K562 (cell line): ENCODE results near the gene COL6A1. TPM values are rescaled to one million over a fixed set of nuclear protein-coding genes. Genes with fewer than 3 reads are reported as not detected.
A peak's percentile ranks its signal among the peaks of the same experiment; 100 is the strongest.

Experiments used
- ATAC-seq: fragments of 200-7000 bp; cut with Tn5 transposase; 3 replicates; pipeline ENCODE4 v1.9.1; 2020; ENCODE audit warnings: moderate library complexity
- BruUV-seq: library from RNA; stranded (reverse); fragments of 400-500 nt; replicated peaks from 2 replicates; lab custom pipeline; 2021; lab: Mats Ljungman, UMichigan
- CTCF ChIA-PET: fragments of 300-600 bp; formaldehyde crosslinking; extraction: SDS; loops from one replicate; lab custom pipeline; 2021; ENCODE audit warnings: low intra/inter-chr PET ratio; lab: Yijun Ruan, JAX
- POLR2A ChIA-PET: fragments of 300-600, 350-650 bp; sonication (Branson Sonifier 250); formaldehyde crosslinking; extraction: SDS; loops from one replicate; lab custom pipeline; 2021; ENCODE audit warnings: antibody characterized with exemption, inconsistent platforms; lab: Yijun Ruan, JAX
- DNase-seq, 4 experiments: peaks; one replicate each; pipeline versions ENCODE4 v3.0.0 to v3.0.0-alpha.2; 2011 to 2018; ENCODE audit warnings: low spot score in 3 of 4, mixed read lengths in 3 of 4; ENCODE audit errors: extremely low read depth in 1 of 4
- FAIRE-seq: peaks from 2 replicates; lab custom pipeline; 2011; peaks lifted over from hg19 to GRCh38; lab: Jason Lieb, UNC
- H2AFZ ChIP-seq: 2 replicates; pipeline ENCODE4 v1.6.0; 2011; ENCODE audit warnings: low read depth, low read length, control low read depth, inconsistent platforms
- H3K27ac ChIP-seq: fragments of 200-600 bp; 3 replicates; pipeline ENCODE4 v1.8.0; 2011; ENCODE audit warnings: low read depth, mild to moderate bottlenecking, control low read depth, inconsistent platforms, low read length, moderate library complexity, mixed read lengths; ENCODE audit errors: extremely low read depth
- H3K27me3 ChIP-seq, 2 experiments: fragments of 300-600 bp in 1 of 2; 2 replicates in 1 of 2; 3 replicates in 1 of 2; pipeline versions ENCODE4 v1.6.0 to v1.8.0; 2011; ENCODE audit warnings: inconsistent platforms in 2 of 2, low read length in 2 of 2, mild to moderate bottlenecking in 1 of 2, mixed read lengths in 1 of 2, moderate library complexity in 1 of 2; ENCODE audit not compliant: control insufficient read depth in 2 of 2, insufficient read depth in 2 of 2
- H3K36me3 ChIP-seq: fragments of 300-600 bp; 3 replicates; pipeline ENCODE4 v1.8.0; 2011; ENCODE audit warnings: mild to moderate bottlenecking, low read length, inconsistent platforms; ENCODE audit not compliant: control insufficient read depth, insufficient read depth
- H3K4me1 ChIP-seq, 2 experiments: fragments of 200-600 bp in 1 of 2; replicated peaks in 1 of 2; 2 replicates in 1 of 2; 3 replicates in 1 of 2; pipeline versions ENCODE4 v1.5.1 to v1.8.0; 2011; ENCODE audit warnings: inconsistent platforms in 2 of 2, low read length in 2 of 2, mild to moderate bottlenecking in 1 of 2, mixed read lengths in 1 of 2, moderate library complexity in 1 of 2; ENCODE audit not compliant: control insufficient read depth in 2 of 2, insufficient read depth in 2 of 2
- H3K4me2 ChIP-seq: 2 replicates; pipeline ENCODE4 v1.6.1; 2011; ENCODE audit warnings: low read length, control low read depth, inconsistent platforms, mixed read lengths; ENCODE audit not compliant: insufficient read depth
- H3K4me3 ChIP-seq: fragments of 200-600 bp; sonication (generic), shearing (Covaris generic); 2 replicates; pipeline ENCODE4 v1.5.1; 2016; ENCODE audit warnings: control low read depth, inconsistent platforms
- H3K79me2 ChIP-seq: fragments of 200-600 bp; 3 replicates; pipeline ENCODE4 v1.8.0; 2011; ENCODE audit warnings: low read length, inconsistent platforms; ENCODE audit not compliant: control insufficient read depth, insufficient read depth
- H3K9ac ChIP-seq, 2 experiments: 2 replicates each; pipeline versions ENCODE4 v1.6.0 to v1.6.1; 2011; ENCODE audit warnings: low read depth in 2 of 2, low read length in 2 of 2, control low read depth in 1 of 2, inconsistent platforms in 1 of 2, mild to moderate bottlenecking in 1 of 2, mixed read lengths in 1 of 2; ENCODE audit not compliant: insufficient read depth in 1 of 2
- H3K9me1 ChIP-seq: one replicate; pipeline ENCODE4 v1.6.0; 2011; ENCODE audit warnings: inconsistent platforms, mild to moderate bottlenecking, low read length, moderate library complexity; ENCODE audit not compliant: control insufficient read depth, insufficient read depth
- H3K9me3 ChIP-seq: replicated peaks from 2 replicates; pipeline ENCODE4 v1.5.1; 2011; ENCODE audit warnings: low read depth, low read length, inconsistent platforms; ENCODE audit not compliant: control insufficient read depth, insufficient read depth
- H4K20me1 ChIP-seq: replicated peaks from 2 replicates; pipeline ENCODE4 v1.6.1; 2011; ENCODE audit warnings: low read length, inconsistent platforms, mixed read lengths; ENCODE audit not compliant: control insufficient read depth, insufficient read depth
- ARHGAP35 ChIP-seq: fragments of 450-650 bp; IDR thresholded peaks from 2 replicates; pipeline ENCODE4 v1.6.1; 2018; ENCODE audit not compliant: partially characterized antibody
- ARID3A ChIP-seq: IDR thresholded peaks from 2 replicates; pipeline ENCODE4 v1.6.1; 2012; ENCODE audit warnings: low read depth, low read length, improper control_type of control experiment, borderline replicate concordance
- FOXP4 ChIP-seq: sonication (generic); formaldehyde crosslinking; IDR thresholded peaks from 2 replicates; pipeline ENCODE4 v1.8.0; 2022; ENCODE audit warnings: mild to moderate bottlenecking, missing genetic modification reagents, borderline replicate concordance
- NCOA2 ChIP-seq, 2 experiments: fragments of 450-650 bp; IDR thresholded peaks; 2 replicates each; pipeline ENCODE4 v1.6.1; 2018; ENCODE audit warnings: mild to moderate bottlenecking in 2 of 2, moderate library complexity in 1 of 2; ENCODE audit not compliant: partially characterized antibody in 2 of 2
- NCOA4 ChIP-seq: fragments of 450-650 bp; IDR thresholded peaks from 2 replicates; pipeline ENCODE4 v1.6.1; 2018; ENCODE audit warnings: mild to moderate bottlenecking; ENCODE audit not compliant: partially characterized antibody
- NR2F6 ChIP-seq: fragments of 450-650 bp; formaldehyde crosslinking; IDR thresholded peaks from 2 replicates; pipeline ENCODE4 v1.4.0; 2020; ENCODE audit warnings: mild to moderate bottlenecking
- PHF21A ChIP-seq: fragments of 450-650 bp; IDR thresholded peaks from 2 replicates; pipeline ENCODE4 v1.6.1; 2017; ENCODE audit warnings: low read depth, borderline replicate concordance
- SP1 ChIP-seq: sonication (generic); formaldehyde crosslinking; IDR thresholded peaks from 2 replicates; pipeline ENCODE4 v1.8.1; 2022; ENCODE audit warnings: mild to moderate bottlenecking, missing genetic modification reagents
- SRSF1 ChIP-seq: fragments of 200-400 bp; formaldehyde crosslinking; IDR thresholded peaks from 2 replicates; pipeline ENCODE4 v1.6.1; 2017; ENCODE audit warnings: mild to moderate bottlenecking, low read depth, low read length, moderate library complexity
- THAP7 ChIP-seq: fragments of 250-450 bp; sonication (Bioruptor Pico); IDR thresholded peaks from 2 replicates; pipeline ENCODE4 v1.5.0; 2021
- ZBTB12 ChIP-seq: fragments of 250-450 bp; sonication (Bioruptor Pico); IDR thresholded peaks from 2 replicates; pipeline ENCODE4 v1.4.0; 2020
- ZNF740 ChIP-seq, 3 experiments: fragments of 200-800 bp in 1 of 3; sonication (Bioruptor generic) in 1 of 3; sonication (generic) in 1 of 3; formaldehyde crosslinking in 1 of 3; IDR thresholded peaks; 2 replicates each; pipeline versions ENCODE4 v1.6.1 to v1.8.0; 2016 to 2022; ENCODE audit warnings: mild to moderate bottlenecking in 2 of 3, missing compliant biosample characterization in 2 of 3, missing genetic modification characterization in 2 of 3, missing genetic modification reagents in 1 of 3
- WGBS: fragments of 100-300 bp; shearing (Covaris generic); methylation state at CpG from one replicate; pipeline ENCODE4 v1.1.6; 2016; ENCODE audit warnings: low coverage, mixed read lengths; ENCODE audit not compliant: insufficient coverage; ENCODE audit errors: missing lambda C conversion rate; 5-methylcytosine and 5-hydroxymethylcytosine counted together
- in situ Hi-C: fragments of 300-500 bp; cut with MboI; formaldehyde crosslinking; loops from 4 replicates; pipeline ENCODE4 v1.15.0; 2018; ENCODE audit warnings: inconsistent platforms, mixed read lengths
- intact Hi-C: fragments of 100-400 bp; cut with micrococcal nuclease; formaldehyde crosslinking; loops from 2 replicates; pipeline ENCODE4 v1.14.2; 2022
- polyA plus RNA-seq, 8 experiments: library from polyadenylated mRNA; depleted of rRNA in 4 of 8; stranded (reverse) in 5 of 8; unstranded in 3 of 8; fragments of >200 nt; fragmentation: Nextera tagmentation in 2 of 8; fragmentation: Illumina TruSeq in 1 of 8; extraction: Ambion mirVana in 2 of 8; extraction: Trizol in 1 of 8; gene quantifications; 2 replicates each; pipeline versions ENCODE4 v1.2.1 to v1.2.3, GENCODE V29; 2011 to 2014; ENCODE audit warnings: inconsistent platforms in 1 of 8, missing spikeins in 1 of 8
- total RNA-seq, 7 experiments: library from RNA; depleted of rRNA in 6 of 7; stranded (reverse); fragments of >200 nt in 6 of 7; fragmentation: Illumina TruSeq in 2 of 7; extraction: Trizol in 2 of 7; gene quantifications; 2 replicates each; pipeline versions ENCODE4 v1.2.1 to v1.2.3, GENCODE V29; 2011 to 2021; ENCODE audit warnings: low replicate concordance in 1 of 7

The COL6A1 gene
- total and polyA plus RNA-seq, 9 of the 15 experiments (the other 6 are each of a cell fraction or from before 2014, with no cell fraction given), result 0.07 to 1.3 (median 0.14) TPM; not detected in 3

GRCh38 chr21:46033410-46034400 is 52.1 kb downstream of the COL6A1 start:
- no peak for FAIRE-seq
- no peak overlapping the region for H3K4me2 ChIP-seq
- no TSS peak for BruUV-seq
- TF ChIP-seq SRSF1 (no peak), NR2F6 (CRISPR knock-in tag) (no peak), ARID3A (no peak), THAP7 (CRISPR knock-in tag) (no peak), ARHGAP35 (no peak), FOXP4 (CRISPR knock-in tag) (peak; percentile 90; the same call in 1 of the 2 replicates), PHF21A (no peak), NCOA2 (IDR thresholded peaks at IDR 0.05; ENCODE audit: partially characterized antibody in 2 of 2) (no peak), SP1 (CRISPR knock-in tag) (no peak), ZNF740 (CRISPR knock-in tag; IDR thresholded peaks at IDR 0.05) (peak; percentile 73; the same call in 1 of the 2 replicates), ZNF740 (tag; IDR thresholded peaks at IDR 0.05) (no peak), NCOA4 (no peak), ZBTB12 (CRISPR knock-in tag) (no peak)

More at GRCh38 chr21:46033410-46034400, 52.1 kb downstream of the COL6A1 start:
- in situ Hi-C loops (no loop called here), intact Hi-C loops (no loop called here)
- peaks cover 3% of the 10 kb centered on the region for H3K9me3 ChIP-seq
- peaks cover 0 to 35% of the 10 kb centered on the region in 2 experiments; a peak in 3 of 5 replicates for H3K4me1 ChIP-seq
- no peaks in the 10 kb centered on the region for H3K36me3 ChIP-seq
- H2AFZ ChIP-seq, result no peak overlapping the region
- no peak overlapping the region; a peak in 1 of 4 replicates for H3K9ac ChIP-seq
- DNase-seq (peak in 1 of 4 experiments; percentile 3), ATAC-seq (no peak)
- POLR2A ChIA-PET, result no interaction called here
- peaks cover 18 to 28% of the 10 kb centered on the region in 2 experiments; a peak in 4 of 5 replicates for H3K27me3 ChIP-seq
- 51% methylated on average over 39 of the region's 64 CpGs for WGBS
- no peaks in the 10 kb centered on the region for H4K20me1 ChIP-seq
- CTCF ChIA-PET, result no interaction called here
- no peak overlapping the region for H3K27ac ChIP-seq
- no peaks in the 10 kb centered on the region for H3K79me2 ChIP-seq
- no peak overlapping the region for H3K4me3 ChIP-seq
- no peaks in the 10 kb centered on the region for H3K9me1 ChIP-seq
